Measurements from ENCODE around the gene MCHR1. TPM values are rescaled to one million over a fixed set of nuclear protein-coding genes. Genes with fewer than 3 reads are reported as not detected.

The MCHR1 gene
- total RNA-seq, 1 experiment from 2014 or later, result not detected

DNA sequence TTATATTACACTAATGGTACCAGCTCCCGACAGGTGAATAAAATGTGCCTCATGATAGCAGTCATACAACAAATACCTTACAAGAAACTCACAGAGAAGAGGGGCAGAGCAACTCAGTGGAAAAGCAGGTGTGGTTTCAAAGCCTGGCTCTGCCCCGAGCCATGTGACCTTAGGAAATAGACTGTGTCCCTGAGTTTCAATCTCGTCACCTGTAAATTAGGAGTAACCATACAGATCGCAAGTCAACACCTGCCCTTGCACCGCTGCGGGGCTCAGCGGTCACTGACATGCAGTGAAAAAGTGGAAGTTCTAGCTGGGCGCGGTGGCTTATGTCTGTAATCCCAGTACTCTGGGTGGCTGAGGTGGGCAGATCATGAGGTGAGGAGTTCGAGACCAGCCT is 30.9 kb upstream of the MCHR1 start:
- intact Hi-C loops (cut with micrococcal nuclease; ENCODE audit: unreplicated experiment), result no loop called here
- no peak for DNase-seq (ENCODE audit: low spot score)
- Histone ChIP-seq H3K36me3 (ENCODE audit: insufficient read depth, low read length, poor library complexity, severe bottlenecking) (no peaks in the 10 kb centered on the region), H3K27ac (ENCODE audit: low read depth, low read length, poor library complexity, severe bottlenecking) (no peak overlapping the region), H3K4me1 (ENCODE audit: insufficient read depth, low read length, poor library complexity, severe bottlenecking) (peaks cover 17% of the 10 kb centered on the region), H3K9me3 (ENCODE audit: low read depth, low read length, poor library complexity, severe bottlenecking) (no peaks in the 10 kb centered on the region), H3K27me3 (replicated peaks; ENCODE audit: insufficient read depth, low read depth, low read length, poor library complexity) (no peaks in the 10 kb centered on the region), H3K4me3 (ENCODE audit: low read depth, low read length, poor library complexity, severe bottlenecking) (no peak overlapping the region)
- no TSS peak for BruUV-seq (replicated peaks)
- TF ChIP-seq EZH2 (IDR thresholded peaks at IDR 0.05; ENCODE audit: borderline replicate concordance, low read depth, low read length, poor library complexity, severe bottlenecking), result no peak
- TF ChIP-seq, protein P1, sequence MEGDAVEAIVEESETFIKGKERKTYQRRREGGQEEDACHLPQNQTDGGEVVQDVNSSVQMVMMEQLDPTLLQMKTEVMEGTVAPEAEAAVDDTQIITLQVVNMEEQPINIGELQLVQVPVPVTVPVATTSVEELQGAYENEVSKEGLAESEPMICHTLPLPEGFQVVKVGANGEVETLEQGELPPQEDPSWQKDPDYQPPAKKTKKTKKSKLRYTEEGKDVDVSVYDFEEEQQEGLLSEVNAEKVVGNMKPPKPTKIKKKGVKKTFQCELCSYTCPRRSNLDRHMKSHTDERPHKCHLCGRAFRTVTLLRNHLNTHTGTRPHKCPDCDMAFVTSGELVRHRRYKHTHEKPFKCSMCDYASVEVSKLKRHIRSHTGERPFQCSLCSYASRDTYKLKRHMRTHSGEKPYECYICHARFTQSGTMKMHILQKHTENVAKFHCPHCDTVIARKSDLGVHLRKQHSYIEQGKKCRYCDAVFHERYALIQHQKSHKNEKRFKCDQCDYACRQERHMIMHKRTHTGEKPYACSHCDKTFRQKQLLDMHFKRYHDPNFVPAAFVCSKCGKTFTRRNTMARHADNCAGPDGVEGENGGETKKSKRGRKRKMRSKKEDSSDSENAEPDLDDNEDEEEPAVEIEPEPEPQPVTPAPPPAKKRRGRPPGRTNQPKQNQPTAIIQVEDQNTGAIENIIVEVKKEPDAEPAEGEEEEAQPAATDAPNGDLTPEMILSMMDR (conservative IDR thresholded peaks at IDR 0.05; ENCODE audit: low read depth, low read length), result no peak
- CTCF ChIA-PET, result no interaction called here
- POLR2A ChIA-PET (ENCODE audit: low non-redundant PET), result interaction anchor here (0.7 kb wide), 1 partner anchor 65 kb away, joined by 3 read pairs; no protein-coding TSS in a partner anchor

DNA sequence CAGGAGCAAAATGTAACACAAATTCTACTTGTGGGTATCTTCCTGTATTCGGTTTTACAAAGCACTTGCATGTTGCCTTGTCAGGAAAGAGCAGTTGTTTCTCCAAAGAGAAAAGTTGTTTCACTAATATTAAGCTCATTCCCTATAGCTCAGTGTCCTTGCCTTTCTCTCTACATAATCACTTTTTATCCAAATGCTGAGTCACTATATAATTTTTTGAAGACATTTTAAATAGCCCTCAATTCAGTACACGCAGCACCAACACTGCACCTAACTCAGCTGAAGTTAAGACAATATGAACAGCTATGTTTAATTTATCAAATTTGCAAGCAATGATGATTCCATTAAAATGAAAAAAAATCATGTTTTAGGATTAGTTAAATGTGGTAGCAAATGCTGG is 28.2 kb upstream of the MCHR1 start:
- peak overlapping the region; percentile 96 for H3K27ac ChIP-seq (ENCODE audit: low read depth, low read length, poor library complexity, severe bottlenecking)
- no peak for TF ChIP-seq EZH2 (IDR thresholded peaks at IDR 0.05; ENCODE audit: borderline replicate concordance, low read depth, low read length, poor library complexity, severe bottlenecking)
- TF ChIP-seq, protein P1 (conservative IDR thresholded peaks at IDR 0.05; ENCODE audit: low read depth, low read length), result no peak
- H3K9me3 ChIP-seq (ENCODE audit: low read depth, low read length, poor library complexity, severe bottlenecking), result no peaks in the 10 kb centered on the region
- H3K36me3 ChIP-seq (ENCODE audit: insufficient read depth, low read length, poor library complexity, severe bottlenecking), result no peaks in the 10 kb centered on the region
- BruUV-seq (replicated peaks), result TSS peak; percentile 97
- DNase-seq (ENCODE audit: low spot score), result no peak
- intact Hi-C loops (cut with micrococcal nuclease; ENCODE audit: unreplicated experiment), result no loop called here
- H3K4me3 ChIP-seq (ENCODE audit: low read depth, low read length, poor library complexity, severe bottlenecking), result peak overlapping the region; percentile 69
- no peaks in the 10 kb centered on the region for H3K27me3 ChIP-seq (replicated peaks; ENCODE audit: insufficient read depth, low read depth, low read length, poor library complexity)
- ChIA-PET CTCF (interaction anchor here (0.6 to 1.5 kb wide), 2 partner anchors 53 to 1309 kb away, joined by 3 to 7 read pairs; no protein-coding TSS in a partner anchor), POLR2A (ENCODE audit: low non-redundant PET) (interaction anchor here (0.6 to 0.7 kb wide), 2 partner anchors 10 to 415 kb away, joined by 3 read pairs; no protein-coding TSS in a partner anchor)
- H3K4me1 ChIP-seq (ENCODE audit: insufficient read depth, low read length, poor library complexity, severe bottlenecking), result peaks cover 27% of the 10 kb centered on the region

- H3K9me3 ChIP-seq (ENCODE audit: low read depth, low read length, poor library complexity, severe bottlenecking), result no peaks in the 10 kb centered on the region
- DNase-seq (ENCODE audit: low spot score), result peak; percentile 98
- H3K36me3 ChIP-seq (ENCODE audit: insufficient read depth, low read length, poor library complexity, severe bottlenecking), result no peaks in the 10 kb centered on the region
- BruUV-seq (replicated peaks), result TSS peak; percentile 50
- H3K4me3 ChIP-seq (ENCODE audit: low read depth, low read length, poor library complexity, severe bottlenecking), result peak overlapping the region; percentile 69
- no peak for TF ChIP-seq EZH2 (IDR thresholded peaks at IDR 0.05; ENCODE audit: borderline replicate concordance, low read depth, low read length, poor library complexity, severe bottlenecking)
- TF ChIP-seq, protein P1 (conservative IDR thresholded peaks at IDR 0.05; ENCODE audit: low read depth, low read length), result no peak
- H3K27ac ChIP-seq (ENCODE audit: low read depth, low read length, poor library complexity, severe bottlenecking), result peak overlapping the region; percentile 96
- CTCF ChIA-PET, result interaction anchor here (1.2 to 1.5 kb wide), 2 partner anchors 31 to 52 kb away, joined by 3 read pairs; no protein-coding TSS in a partner anchor
- no peaks in the 10 kb centered on the region for H3K27me3 ChIP-seq (replicated peaks; ENCODE audit: insufficient read depth, low read depth, low read length, poor library complexity)
- peaks cover 27% of the 10 kb centered on the region for H3K4me1 ChIP-seq (ENCODE audit: insufficient read depth, low read length, poor library complexity, severe bottlenecking)
- POLR2A ChIA-PET (ENCODE audit: low non-redundant PET), result interaction anchor here (0.6 to 0.7 kb wide), 2 partner anchors 10 to 416 kb away, joined by 3 read pairs; no protein-coding TSS in a partner anchor
- intact Hi-C loops (cut with micrococcal nuclease; ENCODE audit: unreplicated experiment), result no loop called here
These were observed 27.5 kb upstream of the MCHR1 start for GRCh38 chr22:40651563-40652501.
